ENCODE measurements around the gene HINT2.

HINT2 gene

DNA sequence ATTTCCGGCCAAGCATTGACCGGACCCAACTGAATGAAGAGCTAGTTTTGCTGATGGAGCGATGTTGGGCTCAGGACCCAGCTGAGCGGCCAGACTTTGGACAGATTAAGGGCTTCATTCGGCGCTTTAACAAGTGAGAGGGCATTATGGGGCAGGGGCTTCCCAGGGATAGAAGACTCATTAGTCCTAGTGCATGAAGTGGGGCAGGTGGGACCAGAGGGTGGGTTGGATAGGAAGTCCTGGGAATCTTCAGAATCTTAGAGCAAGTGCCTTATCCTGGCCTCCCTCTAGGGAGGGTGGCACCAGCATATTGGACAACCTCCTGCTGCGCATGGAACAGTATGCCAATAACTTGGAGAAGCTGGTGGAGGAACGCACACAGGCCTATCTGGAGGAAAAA lies 8.7 kb downstream of the HINT2 start:
- H3K4me3 ChIP-seq (ENCODE audit: low read depth, low read length): no peak overlapping the region
- in situ Hi-C loops (cut with HindIII; ENCODE audit: low sequenced_read_pairs): no loop called here
- TF ChIP-seq, protein P1, sequence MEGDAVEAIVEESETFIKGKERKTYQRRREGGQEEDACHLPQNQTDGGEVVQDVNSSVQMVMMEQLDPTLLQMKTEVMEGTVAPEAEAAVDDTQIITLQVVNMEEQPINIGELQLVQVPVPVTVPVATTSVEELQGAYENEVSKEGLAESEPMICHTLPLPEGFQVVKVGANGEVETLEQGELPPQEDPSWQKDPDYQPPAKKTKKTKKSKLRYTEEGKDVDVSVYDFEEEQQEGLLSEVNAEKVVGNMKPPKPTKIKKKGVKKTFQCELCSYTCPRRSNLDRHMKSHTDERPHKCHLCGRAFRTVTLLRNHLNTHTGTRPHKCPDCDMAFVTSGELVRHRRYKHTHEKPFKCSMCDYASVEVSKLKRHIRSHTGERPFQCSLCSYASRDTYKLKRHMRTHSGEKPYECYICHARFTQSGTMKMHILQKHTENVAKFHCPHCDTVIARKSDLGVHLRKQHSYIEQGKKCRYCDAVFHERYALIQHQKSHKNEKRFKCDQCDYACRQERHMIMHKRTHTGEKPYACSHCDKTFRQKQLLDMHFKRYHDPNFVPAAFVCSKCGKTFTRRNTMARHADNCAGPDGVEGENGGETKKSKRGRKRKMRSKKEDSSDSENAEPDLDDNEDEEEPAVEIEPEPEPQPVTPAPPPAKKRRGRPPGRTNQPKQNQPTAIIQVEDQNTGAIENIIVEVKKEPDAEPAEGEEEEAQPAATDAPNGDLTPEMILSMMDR (IDR thresholded peaks at IDR 0.05; ENCODE audit: low read depth, low read length, missing control alignments): no peak
- DNase-seq (ENCODE audit: low read depth): no peak

DNA sequence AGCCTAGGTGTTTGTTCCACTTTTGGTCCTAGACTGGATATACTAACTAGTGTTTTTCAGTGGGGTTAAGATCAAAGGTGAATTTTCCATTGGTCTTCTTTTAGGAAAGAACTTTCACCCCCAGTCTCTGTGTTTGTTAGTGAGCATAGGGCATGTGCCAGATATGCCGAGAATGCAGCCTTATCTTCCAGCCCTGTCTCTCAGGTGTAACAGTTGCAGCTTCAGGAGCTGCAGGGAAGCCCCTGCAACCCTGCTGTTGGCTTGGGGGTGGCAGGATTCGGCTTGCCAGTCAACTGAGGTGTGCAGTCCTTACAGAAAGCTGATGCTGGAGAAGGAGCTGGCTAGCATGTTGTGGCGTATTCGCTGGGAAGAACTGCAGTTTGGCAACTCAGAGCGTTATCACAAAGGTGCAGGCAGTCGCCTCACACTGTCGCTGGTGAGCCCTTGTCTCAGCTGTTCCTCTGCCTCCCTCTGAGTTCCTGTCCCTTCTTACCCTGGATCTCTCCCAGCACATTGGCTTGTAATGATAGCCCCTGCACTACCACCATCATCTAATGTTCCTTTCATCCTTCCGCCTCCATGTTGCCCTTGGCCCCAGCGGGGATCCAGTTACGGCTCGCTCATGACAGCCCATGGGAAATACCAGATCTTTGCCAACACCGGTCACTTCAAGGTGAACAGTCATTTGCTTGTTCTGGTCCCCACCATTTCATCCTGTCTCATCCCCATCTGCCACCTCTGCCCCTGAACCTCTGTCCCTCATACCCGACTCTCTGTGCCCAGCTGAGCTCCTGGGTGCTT lies 13.3 kb downstream of the HINT2 start:
- in situ Hi-C loops (cut with HindIII; ENCODE audit: low sequenced_read_pairs): no loop called here
- no peak for DNase-seq (ENCODE audit: low read depth)
- TF ChIP-seq, protein P1 (IDR thresholded peaks at IDR 0.05; ENCODE audit: low read depth, low read length, missing control alignments): no peak
- H3K4me3 ChIP-seq (ENCODE audit: low read depth, low read length): no peak overlapping the region

DNA sequence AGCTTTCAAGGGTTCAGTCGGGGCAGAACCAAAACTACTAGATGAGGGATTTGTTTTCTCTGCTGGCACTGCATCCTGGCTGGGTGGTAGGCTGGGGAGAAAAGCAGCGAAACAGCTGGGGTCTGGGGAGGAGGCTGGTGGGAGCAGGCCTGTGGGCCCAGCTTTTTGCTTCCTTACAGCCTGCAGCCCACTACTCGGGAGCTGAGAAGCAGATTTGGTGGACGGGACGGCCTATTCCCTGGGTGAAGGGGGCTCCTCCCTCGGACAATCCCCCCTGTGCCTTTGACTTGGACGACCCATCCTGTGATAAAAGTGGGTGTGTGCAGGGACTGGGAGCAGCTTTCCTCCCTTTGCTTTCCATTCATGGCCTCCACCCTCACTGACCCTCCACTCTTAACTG lies 14.3 kb downstream of the HINT2 start:
- no peak overlapping the region for H3K4me3 ChIP-seq (ENCODE audit: low read depth, low read length)
- DNase-seq (ENCODE audit: low read depth): no peak
- TF ChIP-seq, protein P1 (IDR thresholded peaks at IDR 0.05; ENCODE audit: low read depth, low read length, missing control alignments): no peak
- in situ Hi-C loops (cut with HindIII; ENCODE audit: low sequenced_read_pairs): no loop called here

DNA sequence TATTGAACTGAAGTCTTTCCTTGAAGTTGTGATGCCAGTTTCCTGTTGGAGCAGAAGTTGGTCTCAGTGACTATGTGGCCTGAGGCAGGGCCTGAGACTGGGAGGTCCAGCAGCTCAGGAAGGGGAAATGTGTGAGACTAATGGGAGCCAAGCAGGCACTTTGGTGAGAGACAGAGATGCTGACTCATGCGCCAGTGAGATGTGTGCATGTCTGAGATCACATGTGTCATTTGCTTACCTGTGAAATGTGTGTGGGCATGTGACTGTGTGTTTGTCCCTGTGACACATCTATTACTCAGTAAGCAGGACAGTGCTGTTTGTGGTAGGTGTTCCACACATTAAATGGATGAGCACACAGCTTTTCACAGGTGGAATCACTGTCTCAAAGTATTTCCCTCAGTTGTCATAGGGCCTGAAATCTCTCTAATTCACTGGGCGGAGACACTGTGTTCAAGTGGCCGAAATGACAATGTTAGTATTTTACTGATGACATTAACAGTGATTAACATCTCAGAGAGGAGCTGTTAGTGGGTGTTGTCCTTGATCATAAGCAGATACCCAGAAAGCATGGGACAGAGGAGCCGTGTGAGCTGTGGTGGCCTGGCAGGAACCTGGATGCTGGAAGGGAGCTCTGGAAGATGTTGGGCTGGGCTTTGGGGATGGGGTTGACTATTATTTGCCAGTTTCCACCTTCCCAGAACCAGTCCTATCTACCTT lies 16.0 kb downstream of the HINT2 start:
- TF ChIP-seq, protein P1 (IDR thresholded peaks at IDR 0.05; ENCODE audit: low read depth, low read length, missing control alignments): no peak
- in situ Hi-C loops (cut with HindIII; ENCODE audit: low sequenced_read_pairs): no loop called here
- no peak overlapping the region for H3K4me3 ChIP-seq (ENCODE audit: low read depth, low read length)
- DNase-seq (ENCODE audit: low read depth): no peak

DNA sequence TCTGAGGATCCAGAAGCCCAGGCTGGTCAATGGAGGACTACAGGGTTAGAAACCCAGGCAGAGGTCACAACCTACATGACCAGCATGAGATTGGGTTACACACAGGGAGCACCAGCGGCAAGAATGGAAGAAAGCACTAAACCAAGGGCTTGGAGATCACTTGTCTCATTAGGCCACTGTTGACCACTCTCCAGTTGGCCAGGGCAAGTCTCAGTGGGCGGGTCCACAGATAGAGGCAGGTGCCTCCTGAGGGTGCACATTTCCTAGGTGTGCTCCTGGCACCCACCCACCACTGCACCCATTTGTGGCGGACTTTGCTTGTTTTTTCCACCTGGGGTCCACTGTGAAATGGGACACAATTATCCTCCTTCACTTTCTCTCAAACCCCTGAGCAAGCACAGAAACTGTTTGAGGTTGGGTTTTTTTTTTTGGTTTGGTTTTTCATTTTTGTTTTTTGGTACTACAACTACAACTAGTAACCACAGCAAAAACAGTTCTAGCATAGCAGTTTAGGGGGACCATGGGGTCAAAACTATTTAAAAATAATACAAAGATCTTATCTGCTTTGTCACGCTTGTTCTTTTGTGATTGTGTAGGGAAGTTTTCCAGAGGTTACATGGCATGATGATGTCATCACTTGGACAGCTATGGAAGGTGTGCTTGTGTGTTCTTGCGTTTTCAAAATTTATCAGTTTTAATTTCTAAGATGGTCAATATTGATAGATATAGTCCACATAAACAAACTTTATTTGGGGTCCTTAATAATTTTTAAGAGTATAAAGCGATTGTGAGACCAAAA lies 17.3 kb downstream of the HINT2 start:
- no peak for DNase-seq (ENCODE audit: low read depth)
- no peak overlapping the region for H3K4me3 ChIP-seq (ENCODE audit: low read depth, low read length)
- in situ Hi-C loops (cut with HindIII; ENCODE audit: low sequenced_read_pairs): no loop called here
- TF ChIP-seq, protein P1 (IDR thresholded peaks at IDR 0.05; ENCODE audit: low read depth, low read length, missing control alignments): no peak

DNA sequence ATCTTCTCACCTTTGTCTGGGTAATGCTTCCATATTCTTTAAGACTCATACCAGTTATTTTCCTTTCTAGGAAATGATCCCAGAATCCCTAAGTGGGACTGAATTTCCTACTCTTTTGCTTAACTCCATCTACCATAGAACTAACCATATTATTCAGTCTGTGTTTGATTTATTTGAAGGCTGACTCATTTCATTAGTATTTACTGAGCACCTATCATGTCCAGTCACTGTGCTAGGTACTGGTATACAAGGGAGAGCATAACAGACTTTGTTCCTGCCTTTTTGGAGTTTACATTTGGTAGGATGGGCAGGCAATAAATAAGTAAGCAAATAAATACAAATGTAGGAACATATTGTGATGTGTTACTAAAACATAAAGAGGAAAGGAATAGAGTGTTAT lies 19.1 kb downstream of the HINT2 start:
- TF ChIP-seq, protein P1 (IDR thresholded peaks at IDR 0.05; ENCODE audit: low read depth, low read length, missing control alignments): no peak
- in situ Hi-C loops (cut with HindIII; ENCODE audit: low sequenced_read_pairs): no loop called here
- DNase-seq (ENCODE audit: low read depth): no peak
- no peak overlapping the region for H3K4me3 ChIP-seq (ENCODE audit: low read depth, low read length)

Measured in astrocyte of the cerebellum (primary cell).